ENCODE data around the gene ITPRIP.

DNA sequence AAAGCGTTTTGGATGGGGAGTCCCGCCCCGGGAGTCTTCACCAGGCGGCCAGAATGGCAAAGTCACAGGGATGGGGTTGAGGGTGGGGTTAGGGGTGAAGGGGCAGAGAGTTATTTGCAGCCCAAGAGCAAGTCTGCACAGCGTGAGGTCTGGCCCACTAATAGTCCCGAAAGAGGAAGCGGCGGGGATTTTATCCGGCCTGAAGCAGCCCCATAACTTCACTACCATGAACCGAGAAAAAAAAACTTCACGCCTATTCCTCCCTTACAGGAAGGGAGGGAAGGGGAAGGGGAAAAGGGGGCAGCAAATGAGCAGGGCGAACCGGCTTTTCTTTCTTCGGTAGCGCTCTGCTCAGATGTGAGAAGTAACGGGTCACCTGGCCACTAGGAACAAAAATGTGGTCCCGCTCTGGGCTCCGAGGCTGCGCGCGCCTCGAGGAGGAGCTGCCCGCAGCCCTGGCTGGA is 712 bp downstream of the ITPRIP start:
- TF ChIP-seq, protein P1, sequence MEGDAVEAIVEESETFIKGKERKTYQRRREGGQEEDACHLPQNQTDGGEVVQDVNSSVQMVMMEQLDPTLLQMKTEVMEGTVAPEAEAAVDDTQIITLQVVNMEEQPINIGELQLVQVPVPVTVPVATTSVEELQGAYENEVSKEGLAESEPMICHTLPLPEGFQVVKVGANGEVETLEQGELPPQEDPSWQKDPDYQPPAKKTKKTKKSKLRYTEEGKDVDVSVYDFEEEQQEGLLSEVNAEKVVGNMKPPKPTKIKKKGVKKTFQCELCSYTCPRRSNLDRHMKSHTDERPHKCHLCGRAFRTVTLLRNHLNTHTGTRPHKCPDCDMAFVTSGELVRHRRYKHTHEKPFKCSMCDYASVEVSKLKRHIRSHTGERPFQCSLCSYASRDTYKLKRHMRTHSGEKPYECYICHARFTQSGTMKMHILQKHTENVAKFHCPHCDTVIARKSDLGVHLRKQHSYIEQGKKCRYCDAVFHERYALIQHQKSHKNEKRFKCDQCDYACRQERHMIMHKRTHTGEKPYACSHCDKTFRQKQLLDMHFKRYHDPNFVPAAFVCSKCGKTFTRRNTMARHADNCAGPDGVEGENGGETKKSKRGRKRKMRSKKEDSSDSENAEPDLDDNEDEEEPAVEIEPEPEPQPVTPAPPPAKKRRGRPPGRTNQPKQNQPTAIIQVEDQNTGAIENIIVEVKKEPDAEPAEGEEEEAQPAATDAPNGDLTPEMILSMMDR (optimal IDR thresholded peaks at IDR 0.05 in 1 of 3, IDR thresholded peaks at IDR 0.05 in 1 of 3, conservative IDR thresholded peaks at IDR 0.05 in 1 of 3; ENCODE audit: extremely low read depth in 1 of 3, insufficient read depth in 2 of 3, low read length in 3 of 3), result no peak
- TF ChIP-seq EZH2 (IDR thresholded peaks at IDR 0.05; ENCODE audit: low read length), result no peak
